Inferior parietal cortex (tissue), 1 donor: ENCODE measurements around the gene MTG2.

Experiments
- DNase-seq: peaks from one replicate; pipeline ENCODE4 v3.0.0-alpha.2; 2016; ENCODE audit errors: extremely low spot score

The MTG2 gene

DNA sequence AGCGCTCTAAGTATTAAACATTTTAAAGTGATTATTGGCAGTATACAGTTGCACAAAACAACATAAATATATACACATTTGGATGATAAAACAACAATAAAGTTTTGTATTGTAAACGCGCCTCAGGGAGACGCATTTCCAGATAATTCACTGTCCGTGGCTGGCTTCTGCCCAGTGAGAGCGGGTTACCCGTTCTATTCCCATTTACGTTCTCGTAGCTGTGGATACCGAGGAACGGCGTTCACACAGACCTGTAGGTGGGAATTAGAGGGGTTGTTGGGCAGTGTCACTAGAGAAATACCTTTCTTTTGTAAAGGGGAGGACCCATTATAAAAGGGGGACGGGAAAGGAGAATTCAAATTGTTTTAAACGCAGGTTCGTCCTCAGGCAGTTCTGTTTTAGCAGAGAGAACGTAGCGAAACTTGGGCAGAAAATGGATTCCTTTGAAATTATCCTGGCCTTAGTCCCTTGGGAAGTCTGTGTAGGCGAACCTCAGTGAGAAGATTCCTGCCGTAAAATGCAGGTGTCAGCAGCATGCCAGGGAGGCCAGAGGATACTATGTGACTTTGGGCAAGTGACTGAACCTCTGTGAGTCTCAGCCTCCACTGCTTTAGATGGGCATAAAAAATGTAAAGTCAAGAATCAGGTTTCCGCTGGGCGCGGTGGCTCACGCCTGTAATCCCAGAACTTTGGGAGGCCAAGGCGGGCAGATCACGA lies 756 bp downstream of the MTG2 start:
- DNase-seq, result no peak

- DNase-seq, result no peak
These were observed 3.2 kb downstream of the MTG2 start for GRCh38 chr20:62186096-62186426.

DNA sequence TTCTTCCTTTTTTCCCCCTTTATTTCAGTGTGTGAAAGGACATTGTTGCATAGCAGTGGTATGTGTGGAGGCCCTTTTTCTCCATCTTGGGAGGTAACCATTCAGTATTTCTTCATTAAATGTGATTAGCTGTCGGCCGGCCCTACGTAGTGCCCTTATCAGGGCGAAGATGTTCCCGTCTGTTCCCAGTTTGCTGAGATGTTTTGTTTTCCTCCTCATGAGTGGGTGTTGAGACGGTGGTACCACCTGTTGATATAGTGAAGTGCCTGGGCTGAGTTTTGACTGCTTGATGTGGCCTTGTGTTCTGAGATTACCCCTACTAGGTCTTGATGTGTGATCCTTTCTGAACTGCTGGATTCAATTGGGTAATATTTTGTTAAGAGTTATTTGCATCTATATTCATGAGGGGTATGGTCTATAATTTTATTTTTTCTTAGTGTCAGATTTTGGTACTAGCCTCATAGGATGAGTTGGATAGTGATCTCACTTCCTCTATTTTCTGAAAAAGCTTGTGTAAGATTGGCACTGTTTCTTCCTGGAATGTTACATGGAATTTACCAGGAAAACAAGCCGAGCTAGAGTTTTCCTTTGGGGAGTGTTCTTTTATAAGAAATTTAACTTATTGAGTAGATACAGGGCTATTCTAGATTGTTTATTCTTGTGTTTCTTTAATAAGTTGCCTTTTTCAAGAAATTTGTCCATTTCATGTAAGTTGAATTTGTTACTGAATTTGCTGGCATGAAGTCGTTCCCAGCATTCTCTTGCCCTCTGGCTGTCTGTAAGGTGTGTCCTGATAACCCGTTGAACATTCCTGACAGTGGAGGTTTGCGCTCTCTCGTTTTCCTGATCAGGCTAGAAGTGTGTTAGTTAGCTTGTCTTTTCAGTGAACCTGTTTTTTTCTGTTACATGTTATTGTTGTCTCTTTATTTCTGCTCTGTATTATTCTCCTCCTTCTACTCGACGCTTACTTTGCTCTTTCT lies 4.3 kb downstream of the MTG2 start:
- no peak for DNase-seq

DNA sequence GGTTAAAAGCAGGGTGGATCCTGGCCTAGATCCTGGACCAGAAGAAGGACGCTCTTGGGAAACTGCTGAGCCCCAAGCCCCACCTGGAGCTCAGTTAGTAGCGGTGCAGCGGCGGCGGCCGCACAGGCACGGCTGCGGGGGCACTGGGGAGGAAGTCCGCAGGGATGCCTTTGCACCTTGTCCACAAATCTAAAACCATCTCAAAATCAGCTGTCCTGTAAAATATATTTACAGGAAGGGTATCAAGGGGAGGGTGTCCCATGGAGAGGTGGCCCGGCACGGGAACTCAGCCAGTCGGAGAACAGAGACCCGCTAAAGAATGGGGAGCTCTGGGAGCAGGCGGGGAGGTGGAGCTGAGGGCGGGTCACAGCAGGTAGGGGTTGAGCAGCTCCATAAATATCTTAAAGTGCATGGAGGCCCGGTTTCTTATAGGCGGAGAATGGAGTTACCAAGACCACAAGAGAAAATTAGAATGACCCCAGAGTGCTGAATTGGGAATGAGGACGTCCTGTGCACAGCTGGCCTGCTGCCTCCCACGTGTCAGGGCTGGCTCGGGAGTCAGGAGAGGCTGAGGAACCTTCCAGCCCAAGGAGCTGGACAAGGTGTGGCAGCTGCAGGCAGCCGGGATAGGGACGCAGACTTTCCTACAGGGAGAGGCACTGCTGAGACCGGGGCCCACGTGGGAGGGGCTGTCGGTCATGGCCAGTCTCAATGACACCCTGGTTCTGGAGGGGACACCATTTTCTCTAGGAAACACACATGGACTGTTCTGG lies 8.0 kb downstream of the MTG2 start:
- DNase-seq, result no peak

- DNase-seq, result no peak
These were observed 9.1 kb downstream of the MTG2 start for GRCh38 chr20:62191781-62192559.

DNA sequence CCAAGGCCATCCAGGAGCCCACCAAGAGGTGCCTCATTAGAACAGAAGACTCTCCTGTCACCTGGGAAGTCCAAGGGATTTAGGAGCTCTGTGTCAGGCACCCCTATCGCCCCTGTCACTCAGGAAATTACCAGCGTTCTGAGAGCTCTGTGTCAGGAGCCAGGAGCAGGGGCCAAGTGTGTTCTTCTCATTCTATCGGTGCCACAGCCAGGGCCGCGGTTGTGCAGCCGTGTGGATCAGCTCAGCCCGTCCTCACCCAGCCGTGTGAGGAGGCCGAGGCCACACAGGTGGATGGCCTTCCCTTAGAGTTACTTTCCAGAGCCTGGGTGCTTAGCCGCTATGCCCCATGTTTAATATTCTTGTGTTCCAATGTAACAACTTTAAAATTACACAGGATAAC lies 9.8 kb downstream of the MTG2 start:
- no peak for DNase-seq

DNA sequence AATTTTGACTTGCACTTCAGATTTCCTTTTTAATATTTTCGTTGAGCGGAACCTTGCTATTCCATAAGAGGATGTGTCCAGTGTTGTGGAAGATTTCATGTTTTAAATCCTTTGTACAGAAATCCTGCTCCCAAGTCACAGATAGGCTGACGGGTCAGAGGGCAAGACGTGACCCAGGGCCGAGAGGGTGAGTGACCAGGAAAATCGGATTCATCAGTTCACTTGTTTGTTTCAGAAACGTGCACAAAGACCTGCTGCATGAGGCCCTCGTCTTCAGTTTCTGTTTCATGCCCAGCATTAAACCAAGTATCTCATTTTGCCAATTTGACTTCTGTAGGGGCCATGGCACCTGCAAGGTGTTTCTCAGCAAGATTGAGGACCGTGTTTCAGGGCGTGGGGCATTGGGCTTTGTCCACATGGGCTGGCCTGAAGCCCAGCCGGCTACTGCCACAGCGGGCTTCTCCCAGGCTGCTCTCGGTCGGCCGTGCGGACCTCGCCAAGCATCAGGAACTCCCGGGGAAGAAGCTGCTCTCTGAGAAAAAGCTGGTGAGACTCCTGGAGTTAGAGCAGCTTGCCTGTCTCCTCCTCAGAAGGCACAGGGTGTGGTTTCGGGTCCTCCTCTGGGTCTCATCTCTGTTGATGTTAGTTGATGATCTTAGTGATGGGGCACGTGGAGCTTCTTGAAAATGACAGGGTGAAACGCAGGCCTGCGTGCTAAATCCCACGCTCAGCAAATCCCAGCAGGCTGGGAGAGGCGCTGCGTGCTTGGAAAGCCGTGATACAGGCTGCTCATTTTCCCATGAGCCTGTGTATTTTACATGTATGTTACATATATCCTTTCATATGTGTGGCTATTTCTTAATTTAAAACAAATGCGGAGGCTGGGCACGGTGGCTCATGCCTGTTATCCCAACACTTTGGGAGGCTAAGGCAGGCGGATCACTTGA lies 10.5 kb downstream of the MTG2 start:
- no peak for DNase-seq

- DNase-seq, result no peak
These were observed 12.2 kb downstream of the MTG2 start for GRCh38 chr20:62195075-62195405.

DNA sequence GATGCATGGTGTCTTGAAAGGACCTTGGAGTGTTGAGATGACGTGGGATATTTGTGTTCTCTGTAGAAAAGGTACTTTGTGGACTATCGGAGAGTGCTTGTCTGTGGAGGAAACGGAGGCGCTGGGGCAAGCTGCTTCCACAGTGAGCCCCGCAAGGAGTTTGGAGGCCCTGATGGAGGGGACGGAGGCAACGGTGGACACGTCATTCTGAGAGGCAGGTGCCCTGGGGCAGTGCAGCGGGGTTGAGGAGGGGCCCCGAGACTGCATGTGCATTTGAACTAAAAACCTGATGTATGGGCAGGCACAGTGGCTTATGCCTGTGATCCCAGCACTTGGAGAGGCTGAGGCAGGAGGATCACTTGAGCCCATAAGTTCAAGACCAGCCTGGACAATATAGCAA lies 12.9 kb downstream of the MTG2 start:
- DNase-seq, result no peak

DNA sequence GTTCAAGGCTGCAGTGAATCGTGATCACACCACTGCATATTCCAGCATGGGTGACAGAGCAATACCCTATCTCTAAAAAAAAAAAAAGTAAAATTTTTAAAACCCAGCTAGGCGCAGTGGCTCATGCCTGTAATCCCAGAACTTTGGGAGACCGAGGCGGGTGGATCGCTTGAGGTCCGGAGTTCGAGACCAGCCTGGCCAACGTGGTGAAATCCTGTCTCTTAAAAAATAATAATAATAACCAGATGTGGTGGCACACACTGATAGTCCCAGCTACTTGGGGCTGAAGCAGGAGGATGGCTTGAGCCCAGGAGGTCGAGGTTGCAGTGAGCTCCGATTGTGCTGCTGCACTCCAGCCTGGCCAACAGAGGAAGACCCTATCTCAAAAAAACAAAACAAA lies 13.5 kb downstream of the MTG2 start:
- no peak for DNase-seq

DNA sequence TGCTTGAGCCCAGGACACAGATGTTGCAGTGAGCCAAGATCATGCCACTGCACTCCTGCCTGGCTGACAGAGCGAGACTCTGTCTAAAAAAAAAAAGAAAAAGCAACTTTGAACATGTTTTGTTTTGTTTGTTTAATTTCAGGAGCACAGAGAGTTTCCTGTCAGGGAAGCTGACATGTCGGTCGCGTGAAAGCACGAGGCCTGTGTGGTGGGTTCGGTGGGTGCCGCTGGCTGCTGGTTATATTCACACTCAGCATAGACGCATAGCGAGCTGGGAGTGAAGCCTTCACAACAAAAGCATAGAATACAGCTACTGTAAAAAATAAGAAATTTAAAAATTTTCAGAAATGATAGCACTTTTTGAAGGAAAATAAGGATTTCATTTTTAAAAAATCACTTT lies 14.5 kb downstream of the MTG2 start:
- DNase-seq, result no peak

- no peak for DNase-seq
These were observed 15.0 kb downstream of the MTG2 start for GRCh38 chr20:62197801-62198200.

GRCh38 chr20:62198496-62198895 lies 15.7 kb downstream of the MTG2 start:
- no peak for DNase-seq

DNA sequence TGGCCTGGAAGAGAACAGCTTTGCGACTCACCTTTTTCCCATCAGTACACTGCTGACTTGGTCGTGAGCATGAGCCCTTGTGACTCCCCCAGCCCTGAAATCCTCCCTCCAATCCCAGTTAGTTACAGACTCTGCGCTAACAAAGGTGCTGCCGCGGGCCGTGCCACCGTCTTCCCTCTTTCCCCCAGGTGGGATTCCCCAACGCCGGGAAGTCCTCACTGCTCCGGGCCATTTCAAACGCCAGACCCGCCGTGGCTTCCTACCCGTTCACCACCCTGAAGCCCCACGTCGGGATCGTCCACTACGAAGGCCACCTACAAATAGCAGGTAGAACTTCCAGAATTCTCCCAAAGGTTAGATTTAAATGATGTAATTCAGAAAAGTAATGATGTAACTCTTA lies 16.1 kb downstream of the MTG2 start:
- DNase-seq, result no peak

DNA sequence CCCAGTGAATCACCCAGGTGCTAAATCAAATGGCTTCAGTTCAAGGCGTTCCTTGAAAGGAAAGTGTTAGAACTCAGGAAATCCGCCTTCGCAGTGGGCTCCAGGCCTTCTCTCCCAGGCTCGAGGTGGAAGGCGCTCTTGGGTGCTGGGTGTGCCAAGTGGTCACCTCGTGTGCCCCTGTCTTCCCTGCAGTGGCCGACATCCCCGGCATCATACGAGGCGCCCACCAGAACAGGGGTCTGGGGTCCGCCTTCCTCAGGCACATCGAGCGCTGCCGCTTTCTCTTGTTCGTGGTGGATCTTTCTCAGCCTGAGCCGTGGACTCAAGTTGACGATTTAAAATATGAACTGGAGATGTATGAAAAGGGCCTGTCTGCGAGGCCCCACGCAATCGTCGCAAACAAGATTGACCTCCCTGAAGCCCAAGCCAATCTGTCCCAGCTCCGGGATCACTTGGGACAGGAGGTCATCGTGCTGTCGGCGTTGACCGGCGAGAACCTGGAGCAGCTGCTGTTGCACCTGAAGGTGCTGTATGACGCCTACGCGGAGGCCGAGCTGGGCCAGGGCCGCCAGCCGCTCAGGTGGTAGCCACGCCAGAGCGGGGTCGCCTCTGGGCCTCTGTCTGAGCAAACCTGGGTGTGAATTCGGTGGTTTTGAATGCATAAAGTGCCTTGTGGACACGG lies 17.8 kb downstream of the MTG2 start:
- DNase-seq, result no peak

- DNase-seq, result no peak
These were observed 18.6 kb downstream of the MTG2 start for GRCh38 chr20:62201173-62202082.

- no peak for DNase-seq
These were observed 19.2 kb downstream of the MTG2 start for GRCh38 chr20:62202083-62202395.

GRCh38 chr20:62202676-62203377 lies 20.0 kb downstream of the MTG2 start:
- no peak for DNase-seq
